Keratinocyte (primary cell): ENCODE measurements around the gene PTPRD. TPM values are rescaled to one million over a fixed set of nuclear protein-coding genes. Genes with fewer than 3 reads are reported as not detected.

ENCODE experiments used
- DNase-seq: peaks from one replicate; pipeline ENCODE4 v3.0.0-alpha.2; 2011; ENCODE audit warnings: low read depth, missing footprints, low spot score
- FAIRE-seq: peaks from 2 replicates; lab custom pipeline; 2011; peaks lifted over from hg19 to GRCh38; lab: Jason Lieb, UNC
- H2AFZ ChIP-seq: 2 replicates; pipeline ENCODE4 v1.6.0; 2012; ENCODE audit warnings: low read length, control low read depth, inconsistent platforms; ENCODE audit not compliant: control insufficient read depth
- H3K27ac ChIP-seq: 2 replicates; pipeline ENCODE4 v1.5.1; 2011; ENCODE audit warnings: low read length; ENCODE audit not compliant: control insufficient read depth, insufficient read depth
- H3K27me3 ChIP-seq: 3 replicates; pipeline ENCODE4 v1.6.0; 2011; ENCODE audit warnings: low read length; ENCODE audit not compliant: control insufficient read depth, insufficient read depth; ENCODE audit errors: extremely low read depth
- H3K36me3 ChIP-seq, 2 experiments: 2 replicates in 1 of 2; 3 replicates in 1 of 2; pipeline ENCODE4 v1.5.1; 2011; ENCODE audit warnings: low read length in 2 of 2, mild to moderate bottlenecking in 1 of 2; ENCODE audit not compliant: control insufficient read depth in 2 of 2, insufficient read depth in 2 of 2; ENCODE audit errors: extremely low read depth in 1 of 2
- H3K4me1 ChIP-seq: 3 replicates; pipeline ENCODE4 v1.5.1; 2011; ENCODE audit warnings: low read length; ENCODE audit not compliant: control insufficient read depth, insufficient read depth; ENCODE audit errors: extremely low read depth
- H3K4me2 ChIP-seq: 3 replicates; pipeline ENCODE4 v1.6.0; 2011; ENCODE audit warnings: low read depth, low read length; ENCODE audit not compliant: control insufficient read depth, insufficient read depth; ENCODE audit errors: extremely low read depth
- H3K4me3 ChIP-seq, 3 experiments: fragments of 200-600 bp in 1 of 3; sonication (generic) in 1 of 3; 2 replicates in 2 of 3; 3 replicates in 1 of 3; pipeline ENCODE4 v1.5.1; 2011 to 2016; ENCODE audit warnings: low read length in 3 of 3, mild to moderate bottlenecking in 3 of 3, control low read depth in 2 of 3, inconsistent platforms in 1 of 3, low read depth in 1 of 3, mixed read lengths in 1 of 3, mixed run types in 1 of 3, moderate library complexity in 1 of 3; ENCODE audit not compliant: control insufficient read depth in 2 of 3, insufficient read depth in 2 of 3; ENCODE audit errors: extremely low read depth in 1 of 3
- H3K79me2 ChIP-seq: 2 replicates; pipeline ENCODE4 v1.6.0; 2012; ENCODE audit warnings: low read length; ENCODE audit not compliant: control insufficient read depth, insufficient read depth
- H3K9ac ChIP-seq: 3 replicates; pipeline ENCODE4 v1.6.0; 2011; ENCODE audit warnings: low read length; ENCODE audit not compliant: control insufficient read depth, insufficient read depth; ENCODE audit errors: extremely low read depth
- H3K9me1 ChIP-seq: 3 replicates; pipeline ENCODE4 v1.6.0; 2011; ENCODE audit warnings: low read length; ENCODE audit not compliant: control insufficient read depth, insufficient read depth; ENCODE audit errors: extremely low read depth
- H3K9me3 ChIP-seq: 2 replicates; pipeline ENCODE4 v1.5.1; 2012; ENCODE audit warnings: low read depth, low read length; ENCODE audit not compliant: control insufficient read depth
- H4K20me1 ChIP-seq: 3 replicates; pipeline ENCODE4 v1.6.0; 2011; ENCODE audit warnings: low read length; ENCODE audit not compliant: control insufficient read depth, insufficient read depth; ENCODE audit errors: extremely low read depth
- CTCF ChIP-seq, 3 experiments: IDR thresholded peaks in 1 of 3; conservative IDR thresholded peaks in 1 of 3; optimal IDR thresholded peaks in 1 of 3; 2 replicates in 2 of 3; 3 replicates in 1 of 3; pipeline versions ENCODE3 to v1.5.1; 2011; ENCODE audit warnings: low read length in 3 of 3, mild to moderate bottlenecking in 3 of 3, moderate library complexity in 2 of 3, control low read depth in 1 of 3, inconsistent platforms in 1 of 3; ENCODE audit not compliant: insufficient read depth in 2 of 3; ENCODE audit errors: extremely low read depth in 1 of 3
- EZH2 ChIP-seq: IDR thresholded peaks from one replicate; pipeline ENCODE4 v1.6.1; 2012; ENCODE audit warnings: inconsistent platforms, mild to moderate bottlenecking, low read length, moderate library complexity
- dilution Hi-C: fragments of 300-500 bp; cut with MboI; formaldehyde crosslinking; loops from one replicate; pipeline ENCODE4 v1.7.0; 2020; ENCODE audit warnings: low sequenced_read_pairs; ENCODE audit not compliant: extremely low pct_ligation_motif_present
- polyA plus RNA-seq, 5 experiments: library from polyadenylated mRNA; depleted of rRNA in 3 of 5; stranded (reverse) in 3 of 5; stranded (forward) in 1 of 5; unstranded in 1 of 5; fragments of >200 nt; gene quantifications; 1 replicate in 1 of 5; 2 replicates in 3 of 5; 3 replicates in 1 of 5; pipeline versions ENCODE4 v1.2.1 to v1.2.3, GENCODE V29; 2011 to 2012; ENCODE audit warnings: missing spikeins in 2 of 5, low read depth in 1 of 5, low replicate concordance in 1 of 5

Gene PTPRD
- polyA plus RNA-seq, 1 donor (not counting 4 experiments of a cell fraction or from before 2014, with no cell fraction given) = 0.10 TPM

- no peak for TF ChIP-seq CTCF (optimal IDR thresholded peaks at IDR 0.05 in 1 of 3, IDR thresholded peaks at IDR 0.05 in 1 of 3, conservative IDR thresholded peaks at IDR 0.05 in 1 of 3; ENCODE audit: extremely low read depth in 1 of 3, insufficient read depth in 2 of 3, low read length in 3 of 3)
- no peak for TF ChIP-seq EZH2
- no peak overlapping the region for H3K27ac ChIP-seq
- no peaks in the 10 kb centered on the region for H3K4me1 ChIP-seq
- H3K9me3 ChIP-seq = no peaks in the 10 kb centered on the region
- no peaks in the 10 kb centered on the region for H4K20me1 ChIP-seq
- H3K36me3 ChIP-seq = no peaks in the 10 kb centered on the region
- H3K79me2 ChIP-seq = no peaks in the 10 kb centered on the region
- FAIRE-seq (no peak), DNase-seq (no peak)
- dilution Hi-C loops = no loop called here
- H2AFZ ChIP-seq = no peak overlapping the region
- H3K4me3 ChIP-seq = no peak overlapping the region
- no peak overlapping the region for H3K4me2 ChIP-seq
- H3K27me3 ChIP-seq = no peaks in the 10 kb centered on the region
- H3K9me1 ChIP-seq = no peaks in the 10 kb centered on the region
- no peak overlapping the region for H3K9ac ChIP-seq
Observed at GRCh38 chr9:10371824-10372223, 241.0 kb downstream of the PTPRD start.

GRCh38 chr9:10366171-10366779 is 246.5 kb downstream of the PTPRD start:
- H3K9me1 ChIP-seq = no peaks in the 10 kb centered on the region
- H3K9me3 ChIP-seq = no peaks in the 10 kb centered on the region
- no peaks in the 10 kb centered on the region for H3K27me3 ChIP-seq
- dilution Hi-C loops = no loop called here
- H3K4me1 ChIP-seq = no peaks in the 10 kb centered on the region
- TF ChIP-seq CTCF (optimal IDR thresholded peaks at IDR 0.05 in 1 of 3, IDR thresholded peaks at IDR 0.05 in 1 of 3, conservative IDR thresholded peaks at IDR 0.05 in 1 of 3; ENCODE audit: extremely low read depth in 1 of 3, insufficient read depth in 2 of 3, low read length in 3 of 3) (peak; percentile 56 to 79 (median 68)), EZH2 (no peak)
- FAIRE-seq = peak; percentile 76
- H4K20me1 ChIP-seq = no peaks in the 10 kb centered on the region
- H3K4me3 ChIP-seq = no peak overlapping the region
- H3K4me2 ChIP-seq = no peak overlapping the region
- H2AFZ ChIP-seq = no peak overlapping the region
- no peaks in the 10 kb centered on the region for H3K36me3 ChIP-seq
- no peaks in the 10 kb centered on the region for H3K79me2 ChIP-seq
- DNase-seq = peak; percentile 5
- H3K9ac ChIP-seq = no peak overlapping the region
- no peak overlapping the region for H3K27ac ChIP-seq
